CD14-positive monocyte (primary cell): ENCODE data around the gene ANGPTL4. TPM values are rescaled to one million over a fixed set of nuclear protein-coding genes. Genes with fewer than 3 reads are reported as not detected.

Experiments
- DNase-seq, 3 donors: peaks; one replicate each; pipeline ENCODE4 v3.0.0-alpha.2; 2011 to 2022
- H2AFZ ChIP-seq: 2 replicates; pipeline ENCODE4 v1.6.0; 2012; ENCODE audit warnings: mild to moderate bottlenecking, low read depth, low read length, inconsistent platforms; ENCODE audit not compliant: insufficient read depth, poor library complexity, severe bottlenecking
- H3K27ac ChIP-seq, 2 donors: 1 replicate in 1 of 2; 2 replicates in 1 of 2; pipeline ENCODE4 v1.5.1; 2012 to 2013; ENCODE audit warnings: low read length in 2 of 2, control low read depth in 1 of 2, inconsistent platforms in 1 of 2, low read depth in 1 of 2, mild to moderate bottlenecking in 1 of 2
- H3K27me3 ChIP-seq, 2 donors: one replicate each; pipeline versions ENCODE4 v1.6.0 to v1.6.1; 2011 to 2013; ENCODE audit warnings: low read length in 2 of 2; ENCODE audit not compliant: control insufficient read depth in 2 of 2, insufficient read depth in 2 of 2
- H3K36me3 ChIP-seq, 2 donors: replicated peaks in 1 of 2; 1 replicate in 1 of 2; 2 replicates in 1 of 2; pipeline versions ENCODE4 v1.5.1 to v1.6.1; 2012 to 2013; ENCODE audit warnings: low read length in 2 of 2, control low read depth in 1 of 2, inconsistent platforms in 1 of 2, mild to moderate bottlenecking in 1 of 2; ENCODE audit not compliant: insufficient read depth in 2 of 2, control insufficient read depth in 1 of 2
- H3K4me1 ChIP-seq, 2 donors: 1 replicate in 1 of 2; 2 replicates in 1 of 2; pipeline versions ENCODE4 v1.5.1 to v1.6.1; 2012 to 2013; ENCODE audit warnings: low read length in 2 of 2, control low read depth in 1 of 2, inconsistent platforms in 1 of 2, mild to moderate bottlenecking in 1 of 2, moderate library complexity in 1 of 2; ENCODE audit not compliant: insufficient read depth in 2 of 2, control insufficient read depth in 1 of 2
- H3K4me2 ChIP-seq: replicated peaks from 2 replicates; pipeline ENCODE3; 2012; ENCODE audit warnings: low read length, moderate library complexity, mild to moderate bottlenecking; ENCODE audit not compliant: poor library complexity, severe bottlenecking; ENCODE audit errors: extremely low read depth
- H3K4me3 ChIP-seq, 3 experiments: fragments of 200-600 bp in 1 of 3; sonication (generic) in 1 of 3; replicated peaks in 1 of 3; 1 replicate in 2 of 3; 2 replicates in 1 of 3; pipeline ENCODE4 v1.5.1; 2011 to 2013; ENCODE audit warnings: low read length in 3 of 3, mild to moderate bottlenecking in 3 of 3, control low read depth in 2 of 3, low read depth in 2 of 3, inconsistent platforms in 1 of 3, moderate library complexity in 1 of 3
- H3K79me2 ChIP-seq: 2 replicates; pipeline ENCODE4 v1.6.0; 2012; ENCODE audit warnings: mild to moderate bottlenecking, control low read depth, inconsistent platforms, low read length, moderate library complexity; ENCODE audit not compliant: insufficient read depth
- H3K9ac ChIP-seq: 2 replicates; pipeline ENCODE4 v1.6.0; 2017; ENCODE audit warnings: low read length, mild to moderate bottlenecking; ENCODE audit not compliant: insufficient read depth, poor library complexity, severe bottlenecking
- H3K9me3 ChIP-seq, 2 donors: replicated peaks in 1 of 2; 1 replicate in 1 of 2; 2 replicates in 1 of 2; pipeline versions ENCODE4 v1.5.1 to v1.6.1; 2012 to 2013; ENCODE audit warnings: low read length in 2 of 2, control low read depth in 1 of 2; ENCODE audit not compliant: control insufficient read depth in 1 of 2, insufficient read depth in 1 of 2
- H4K20me1 ChIP-seq: 2 replicates; pipeline ENCODE4 v1.6.0; 2012; ENCODE audit warnings: mild to moderate bottlenecking, low read length, control low read depth, moderate library complexity; ENCODE audit not compliant: insufficient read depth
- H3K27ac Mint-ChIP-seq, 7 donors: one replicate each; pipeline ENCODE4 v1.8.0; 2020; ENCODE audit warnings: mild to moderate bottlenecking in 7 of 7, mixed read lengths in 7 of 7, moderate library complexity in 6 of 7, inconsistent platforms in 2 of 7
- H3K27me3 Mint-ChIP-seq, 3 donors: one replicate each; pipeline ENCODE4 v1.8.0; 2021 to 2022; ENCODE audit warnings: low read depth in 3 of 3, mild to moderate bottlenecking in 3 of 3, mixed read lengths in 3 of 3, moderate library complexity in 3 of 3, inconsistent platforms in 1 of 3
- H3K36me3 Mint-ChIP-seq, 2 donors: one replicate each; pipeline ENCODE4 v1.8.0; 2020; ENCODE audit warnings: mixed read lengths in 2 of 2, inconsistent platforms in 1 of 2, mild to moderate bottlenecking in 1 of 2
- H3K4me1 Mint-ChIP-seq: one replicate; pipeline ENCODE4 v1.8.0; 2020; ENCODE audit warnings: mild to moderate bottlenecking, mixed read lengths
- H3K4me3 Mint-ChIP-seq, 2 donors: one replicate each; pipeline ENCODE4 v1.8.0; 2020; ENCODE audit warnings: mild to moderate bottlenecking in 2 of 2, mixed read lengths in 2 of 2, moderate library complexity in 1 of 2
- H3K9me3 Mint-ChIP-seq, 7 donors: one replicate each; pipeline ENCODE4 v1.8.0; 2020 to 2022; ENCODE audit warnings: mixed read lengths in 7 of 7, mild to moderate bottlenecking in 6 of 7, moderate library complexity in 6 of 7, inconsistent platforms in 2 of 7
- CTCF ChIP-seq: fragments of 200-600 bp; IDR thresholded peaks from one replicate; pipeline ENCODE4 v1.8.0; 2022; ENCODE audit warnings: antibody characterized with exemption, mild to moderate bottlenecking
- WGBS: methylation state at CpG from one replicate; pipeline ENCODE4 v1.1.5; 2013; ENCODE audit warnings: missing lambda C conversion rate; ENCODE audit not compliant: insufficient coverage; 5-methylcytosine and 5-hydroxymethylcytosine counted together
- intact Hi-C, 2 donors: fragments of 100-400 bp; cut with micrococcal nuclease; formaldehyde crosslinking; loops; one replicate each; pipeline versions ENCODE4 v1.15.0 to v1.15.1; 2023
- polyA plus RNA-seq, 3 donors: library from polyadenylated mRNA; depleted of rRNA in 1 of 3; unstranded in 2 of 3; stranded (reverse) in 1 of 3; fragments of 300-500 nt in 2 of 3; fragments of >200 nt in 1 of 3; fragmentation: Illumina TruSeq in 2 of 3; gene quantifications; 1 replicate in 2 of 3; 2 replicates in 1 of 3; pipeline ENCODE4 v1.2.3, GENCODE V29; 2012 to 2021

The ANGPTL4 gene
- polyA plus RNA-seq, 3 donors: not detected

DNA sequence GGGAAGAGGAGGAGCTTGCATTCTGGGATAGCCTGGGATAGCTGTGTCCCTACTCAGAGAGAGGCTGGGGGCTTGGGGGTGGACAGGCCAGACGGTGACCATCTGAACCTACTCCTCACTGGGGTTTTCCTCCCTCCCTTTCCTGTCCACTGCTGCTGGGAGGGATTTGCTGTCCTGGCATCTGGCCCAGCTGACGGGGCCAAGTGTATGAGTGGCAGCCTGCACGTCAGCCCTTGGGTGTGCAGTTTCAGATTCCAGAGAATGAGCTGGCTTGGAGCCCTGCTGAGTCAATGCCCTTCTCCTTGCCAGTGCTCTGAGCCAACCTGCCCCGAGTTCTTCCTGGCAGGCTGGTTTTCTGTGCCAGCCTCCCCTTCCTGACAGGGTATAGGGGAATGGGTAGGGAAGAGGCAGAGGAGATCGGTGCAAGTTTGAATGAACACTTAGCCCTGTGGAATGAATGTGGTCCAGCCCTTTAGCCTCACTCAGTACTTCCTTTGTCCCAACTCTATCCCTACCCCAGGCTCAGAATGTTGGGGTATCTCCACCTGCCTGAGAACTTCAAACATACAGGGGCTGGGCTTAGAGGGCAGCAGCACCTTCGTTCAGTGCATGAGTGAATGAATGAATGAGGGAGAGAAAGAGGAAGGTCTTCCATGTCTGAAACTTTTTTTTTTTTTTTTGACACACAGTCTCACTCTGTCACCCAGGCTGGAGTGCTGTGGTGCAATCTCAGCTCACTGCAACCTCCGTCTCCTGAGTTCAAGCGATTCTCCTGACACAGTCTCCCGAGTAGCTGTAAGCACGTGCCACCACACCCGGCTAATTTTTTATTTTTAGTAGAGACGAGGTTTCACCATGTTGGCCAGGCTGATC lies 1.8 kb upstream of the ANGPTL4 start:
- H3K36me3 ChIP-seq: no peaks in the 10 kb centered on the region
- Mint-ChIP-seq H3K27me3 (peaks cover 53 to 69% (median 68%) of the 10 kb centered on the region in 3 donors), H3K27ac (peak overlapping the region in 5 of 7 donors; percentile 37 to 74 (median 67)), H3K4me3 (peak overlapping the region in 1 of 2 donors; percentile 8), H3K36me3 (peaks cover 0 to 1% of the 10 kb centered on the region in 2 donors), H3K9me3 (peaks cover 0 to 11% (median 4%) of the 10 kb centered on the region in 7 donors), H3K4me1 (peaks cover 25% of the 10 kb centered on the region)
- H3K4me2 ChIP-seq: no peak overlapping the region
- intact Hi-C loops: no loop called here
- H3K27me3 ChIP-seq: peaks cover 12 to 53% of the 10 kb centered on the region in 2 donors
- no peak overlapping the region for H3K27ac ChIP-seq
- DNase-seq: peak; percentile 35 to 70 (median 45)
- 0% methylated on average over 2 of the region's 12 CpGs for WGBS
- H3K9ac ChIP-seq: no peak overlapping the region
- H3K9me3 ChIP-seq: peaks cover 0 to 13% of the 10 kb centered on the region in 2 donors
- no peaks in the 10 kb centered on the region for H3K79me2 ChIP-seq
- H3K4me1 ChIP-seq: peaks cover 14 to 15% of the 10 kb centered on the region in 2 donors
- H2AFZ ChIP-seq: no peak overlapping the region
- H3K4me3 ChIP-seq: no peak overlapping the region
- H4K20me1 ChIP-seq: no peaks in the 10 kb centered on the region
- TF ChIP-seq CTCF: no peak

- Mint-ChIP-seq H3K4me3 (peak overlapping the region in 1 of 2 donors; percentile 72), H3K27ac (no peak overlapping the region), H3K36me3 (peaks cover 0 to 1% of the 10 kb centered on the region in 2 donors), H3K27me3 (peaks cover 67 to 79% (median 69%) of the 10 kb centered on the region in 3 donors), H3K9me3 (peaks cover 0 to 13% (median 4%) of the 10 kb centered on the region in 7 donors), H3K4me1 (peaks cover 31% of the 10 kb centered on the region)
- Histone ChIP-seq H3K9ac (no peak overlapping the region), H3K4me2 (no peak overlapping the region), H3K36me3 (no peaks in the 10 kb centered on the region), H3K4me1 (peaks cover 15 to 17% of the 10 kb centered on the region in 2 donors), H4K20me1 (no peaks in the 10 kb centered on the region), H3K27me3 (peaks cover 12 to 58% of the 10 kb centered on the region in 2 donors), H3K27ac (no peak overlapping the region), H2AFZ (no peak overlapping the region), H3K9me3 (peaks cover 0 to 13% of the 10 kb centered on the region in 2 donors), H3K4me3 (no peak overlapping the region), H3K79me2 (no peaks in the 10 kb centered on the region)
- no peak for TF ChIP-seq CTCF
- WGBS: 95% methylated on average over 9 of the region's 11 CpGs
- intact Hi-C loops: no loop called here
- no peak for DNase-seq
These were observed 2.2 kb downstream of the ANGPTL4 start for GRCh38 chr19:8366121-8366581.
